Measurements from ENCODE around the gene KIF1A. TPM values are rescaled to one million over a fixed set of nuclear protein-coding genes. Genes with fewer than 3 reads are reported as not detected.

Gene KIF1A
- total and polyA plus RNA-seq, 2 experiments from 2014 or later: 16.1 to 16.5 TPM

GRCh38 chr2:240750409-240750808 is 69.6 kb downstream of the KIF1A start:
- DNase-seq (ENCODE audit: low spot score): no peak
- Histone ChIP-seq H3K27me3 (no peaks in the 10 kb centered on the region), H3K27ac (no peak overlapping the region), H4K20me1 (ENCODE audit: insufficient read depth, poor library complexity, severe bottlenecking) (no peaks in the 10 kb centered on the region), H3K36me3 (replicated peaks; ENCODE audit: insufficient read depth, low read depth) (no peaks in the 10 kb centered on the region), H3K4me3 (no peak overlapping the region), H3K4me2 (no peak overlapping the region), H3K9me3 (ENCODE audit: low read depth) (no peaks in the 10 kb centered on the region), H3K9me2 (replicated peaks; ENCODE audit: insufficient read depth) (no peaks in the 10 kb centered on the region), H3K79me2 (no peaks in the 10 kb centered on the region), H3K4me1 (ENCODE audit: insufficient read depth) (no peaks in the 10 kb centered on the region), H2AFZ (no peak overlapping the region)
- 93% methylated on average over 22 of the region's 22 CpGs for WGBS (ENCODE audit: low lambda C conversion rate, missing lambda C conversion rate)
- TF ChIP-seq, protein P1, sequence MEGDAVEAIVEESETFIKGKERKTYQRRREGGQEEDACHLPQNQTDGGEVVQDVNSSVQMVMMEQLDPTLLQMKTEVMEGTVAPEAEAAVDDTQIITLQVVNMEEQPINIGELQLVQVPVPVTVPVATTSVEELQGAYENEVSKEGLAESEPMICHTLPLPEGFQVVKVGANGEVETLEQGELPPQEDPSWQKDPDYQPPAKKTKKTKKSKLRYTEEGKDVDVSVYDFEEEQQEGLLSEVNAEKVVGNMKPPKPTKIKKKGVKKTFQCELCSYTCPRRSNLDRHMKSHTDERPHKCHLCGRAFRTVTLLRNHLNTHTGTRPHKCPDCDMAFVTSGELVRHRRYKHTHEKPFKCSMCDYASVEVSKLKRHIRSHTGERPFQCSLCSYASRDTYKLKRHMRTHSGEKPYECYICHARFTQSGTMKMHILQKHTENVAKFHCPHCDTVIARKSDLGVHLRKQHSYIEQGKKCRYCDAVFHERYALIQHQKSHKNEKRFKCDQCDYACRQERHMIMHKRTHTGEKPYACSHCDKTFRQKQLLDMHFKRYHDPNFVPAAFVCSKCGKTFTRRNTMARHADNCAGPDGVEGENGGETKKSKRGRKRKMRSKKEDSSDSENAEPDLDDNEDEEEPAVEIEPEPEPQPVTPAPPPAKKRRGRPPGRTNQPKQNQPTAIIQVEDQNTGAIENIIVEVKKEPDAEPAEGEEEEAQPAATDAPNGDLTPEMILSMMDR (IDR thresholded peaks at IDR 0.05; ENCODE audit: poor library complexity): no peak
- TF ChIP-seq EZH2 (IDR thresholded peaks at IDR 0.05; ENCODE audit: borderline replicate concordance) (no peak), EZH2phosphoT487 (IDR thresholded peaks at IDR 0.05; ENCODE audit: low read depth, severe bottlenecking, unreplicated experiment) (no peak)

DNA sequence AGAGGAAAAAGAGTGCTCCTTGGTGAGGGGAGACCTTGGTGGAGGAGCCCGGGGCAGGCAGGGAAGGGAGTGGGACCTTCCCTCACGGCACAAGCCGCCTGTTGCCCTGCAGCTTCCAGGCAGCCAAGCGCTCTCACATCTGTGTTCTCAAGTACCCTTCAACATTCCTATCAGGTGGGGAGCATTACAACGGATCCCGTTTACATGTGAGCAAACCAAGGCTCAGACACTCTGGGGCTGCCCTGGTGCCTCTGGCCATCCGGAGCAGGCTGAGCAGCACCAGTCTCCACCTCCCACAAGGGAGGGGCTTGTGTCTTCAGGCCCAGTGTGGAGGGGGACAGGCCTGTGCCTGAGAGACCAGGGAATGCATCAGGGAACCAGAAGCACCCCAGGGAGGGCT is 70.5 kb downstream of the KIF1A start:
- 65% methylated on average over 7 of the region's 7 CpGs for WGBS (ENCODE audit: low lambda C conversion rate, missing lambda C conversion rate)
- H3K27ac ChIP-seq: no peak overlapping the region
- H3K27me3 ChIP-seq: no peaks in the 10 kb centered on the region
- H3K9me3 ChIP-seq (ENCODE audit: low read depth): no peaks in the 10 kb centered on the region
- H2AFZ ChIP-seq: no peak overlapping the region
- H3K4me3 ChIP-seq: no peak overlapping the region
- no peak for DNase-seq (ENCODE audit: low spot score)
- no peak overlapping the region for H3K4me2 ChIP-seq
- no peaks in the 10 kb centered on the region for H3K79me2 ChIP-seq
- TF ChIP-seq EZH2phosphoT487 (IDR thresholded peaks at IDR 0.05; ENCODE audit: low read depth, severe bottlenecking, unreplicated experiment) (no peak), EZH2 (IDR thresholded peaks at IDR 0.05; ENCODE audit: borderline replicate concordance) (no peak)
- TF ChIP-seq, protein P1 (IDR thresholded peaks at IDR 0.05; ENCODE audit: poor library complexity): no peak
- H4K20me1 ChIP-seq (ENCODE audit: insufficient read depth, poor library complexity, severe bottlenecking): no peaks in the 10 kb centered on the region
- H3K36me3 ChIP-seq (replicated peaks; ENCODE audit: insufficient read depth, low read depth): no peaks in the 10 kb centered on the region
- H3K9me2 ChIP-seq (replicated peaks; ENCODE audit: insufficient read depth): no peaks in the 10 kb centered on the region
- no peaks in the 10 kb centered on the region for H3K4me1 ChIP-seq (ENCODE audit: insufficient read depth)

GRCh38 chr2:240747256-240747655 is 72.8 kb downstream of the KIF1A start:
- Histone ChIP-seq H2AFZ (no peak overlapping the region), H3K27ac (no peak overlapping the region), H3K4me2 (no peak overlapping the region), H3K36me3 (replicated peaks; ENCODE audit: insufficient read depth, low read depth) (no peaks in the 10 kb centered on the region), H3K9me3 (ENCODE audit: low read depth) (no peaks in the 10 kb centered on the region), H3K27me3 (no peaks in the 10 kb centered on the region), H3K9me2 (replicated peaks; ENCODE audit: insufficient read depth) (no peaks in the 10 kb centered on the region), H3K79me2 (no peaks in the 10 kb centered on the region), H3K4me1 (ENCODE audit: insufficient read depth) (no peaks in the 10 kb centered on the region), H4K20me1 (ENCODE audit: insufficient read depth, poor library complexity, severe bottlenecking) (no peaks in the 10 kb centered on the region), H3K4me3 (no peak overlapping the region)
- no peak for TF ChIP-seq EZH2 (IDR thresholded peaks at IDR 0.05; ENCODE audit: borderline replicate concordance)
- no peak for TF ChIP-seq EZH2phosphoT487 (IDR thresholded peaks at IDR 0.05; ENCODE audit: low read depth, severe bottlenecking, unreplicated experiment)
- TF ChIP-seq, protein P1 (IDR thresholded peaks at IDR 0.05; ENCODE audit: poor library complexity): no peak
- DNase-seq (ENCODE audit: low spot score): no peak
- WGBS (ENCODE audit: low lambda C conversion rate, missing lambda C conversion rate): 92% methylated on average over 11 of the region's 11 CpGs

DNA sequence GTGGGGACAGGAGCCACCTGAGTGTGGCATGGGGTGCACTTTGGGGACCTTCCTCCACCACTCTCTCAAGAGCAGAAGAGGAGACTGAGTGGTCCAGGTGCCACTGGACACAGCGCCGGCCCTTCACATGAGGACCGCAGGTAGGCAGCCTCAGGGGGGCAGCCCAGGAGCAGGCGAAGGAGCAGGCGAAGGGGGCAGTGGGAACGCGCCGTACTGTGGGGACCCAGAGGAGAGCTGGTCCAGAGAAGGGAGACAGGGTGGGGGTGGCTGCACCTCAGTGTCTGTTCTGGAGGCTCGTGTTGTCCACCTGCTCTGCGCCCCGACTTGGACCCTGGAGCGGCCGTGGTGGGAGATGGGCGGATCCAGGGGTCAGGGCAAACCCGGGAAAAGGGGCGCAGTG is 73.3 kb downstream of the KIF1A start:
- H3K27ac ChIP-seq: no peak overlapping the region
- no peaks in the 10 kb centered on the region for H3K9me2 ChIP-seq (replicated peaks; ENCODE audit: insufficient read depth)
- no peak overlapping the region for H2AFZ ChIP-seq
- no peak overlapping the region for H3K4me2 ChIP-seq
- no peaks in the 10 kb centered on the region for H3K4me1 ChIP-seq (ENCODE audit: insufficient read depth)
- H3K4me3 ChIP-seq: no peak overlapping the region
- H4K20me1 ChIP-seq (ENCODE audit: insufficient read depth, poor library complexity, severe bottlenecking): no peaks in the 10 kb centered on the region
- 95% methylated on average over 15 of the region's 16 CpGs for WGBS (ENCODE audit: low lambda C conversion rate, missing lambda C conversion rate)
- DNase-seq (ENCODE audit: low spot score): no peak
- H3K27me3 ChIP-seq: no peaks in the 10 kb centered on the region
- H3K9me3 ChIP-seq (ENCODE audit: low read depth): no peaks in the 10 kb centered on the region
- TF ChIP-seq EZH2 (IDR thresholded peaks at IDR 0.05; ENCODE audit: borderline replicate concordance) (no peak), EZH2phosphoT487 (IDR thresholded peaks at IDR 0.05; ENCODE audit: low read depth, severe bottlenecking, unreplicated experiment) (no peak)
- TF ChIP-seq, protein P1 (IDR thresholded peaks at IDR 0.05; ENCODE audit: poor library complexity): no peak
- H3K79me2 ChIP-seq: no peaks in the 10 kb centered on the region
- no peaks in the 10 kb centered on the region for H3K36me3 ChIP-seq (replicated peaks; ENCODE audit: insufficient read depth, low read depth)

Measured in hepatocyte (in vitro differentiated cells).